A673 (cell line): Measurements from ENCODE around the gene CMBL. TPM values are rescaled to one million over a fixed set of nuclear protein-coding genes. Genes with fewer than 3 reads are reported as not detected.

ENCODE experiments used
- BruUV-seq: library from RNA; stranded (reverse); fragments of 400-500 nt; replicated peaks from 2 replicates; lab custom pipeline; 2021; lab: Mats Ljungman, UMichigan
- CTCF ChIA-PET: fragments of 300-600 bp; sonication (Branson Sonifier 250); formaldehyde crosslinking; loops from one replicate; lab custom pipeline; 2022; ENCODE audit warnings: antibody characterized with exemption; lab: Charles Lee
- POLR2A ChIA-PET: fragments of 300-600 bp; sonication (Branson Sonifier 250); formaldehyde crosslinking; loops from one replicate; lab custom pipeline; 2022; ENCODE audit warnings: antibody characterized with exemption; ENCODE audit not compliant: low non-redundant PET; lab: Charles Lee
- DNase-seq: peaks from one replicate; pipeline ENCODE4 v3.0.0-alpha.2; 2015; ENCODE audit warnings: low spot score
- H3K27ac ChIP-seq: fragments of 200-600 bp; sonication (generic); 2 replicates; pipeline ENCODE4 v1.5.1; 2016; ENCODE audit warnings: mixed run types, low read depth, mild to moderate bottlenecking, mixed read lengths, antibody characterized with exemption, low read length; ENCODE audit not compliant: poor library complexity, severe bottlenecking
- H3K27me3 ChIP-seq: fragments of 200-600 bp; sonication (generic); replicated peaks from 2 replicates; pipeline ENCODE4 v1.6.1; 2017; ENCODE audit warnings: mixed run types, low read depth, mild to moderate bottlenecking, mixed read lengths, antibody characterized with exemption, low read length; ENCODE audit not compliant: insufficient read depth, poor library complexity
- H3K36me3 ChIP-seq: fragments of 200-600 bp; sonication (generic); 2 replicates; pipeline ENCODE4 v1.6.1; 2016; ENCODE audit warnings: mixed run types, mild to moderate bottlenecking, mixed read lengths, antibody characterized with exemption, low read length; ENCODE audit not compliant: insufficient read depth, poor library complexity, severe bottlenecking
- H3K4me1 ChIP-seq: fragments of 200-600 bp; sonication (generic); 2 replicates; pipeline ENCODE4 v1.6.1; 2017; ENCODE audit warnings: mixed run types, mild to moderate bottlenecking, mixed read lengths, antibody characterized with exemption, low read length; ENCODE audit not compliant: insufficient read depth, poor library complexity, severe bottlenecking
- H3K4me3 ChIP-seq: fragments of 200-600 bp; sonication (generic); 2 replicates; pipeline ENCODE4 v1.5.1; 2016; ENCODE audit warnings: low read depth, mixed run types, mild to moderate bottlenecking, mixed read lengths, low read length; ENCODE audit not compliant: poor library complexity, severe bottlenecking
- H3K9me3 ChIP-seq: fragments of 200-600 bp; sonication (generic); 2 replicates; pipeline ENCODE4 v1.6.1; 2016; ENCODE audit warnings: mixed run types, low read depth, mild to moderate bottlenecking, mixed read lengths, antibody characterized with exemption, low read length; ENCODE audit not compliant: poor library complexity, severe bottlenecking
- CTCF ChIP-seq: fragments of 300-800, 200-600 bp; sonication (generic); conservative IDR thresholded peaks from 2 replicates; pipeline ENCODE4 v1.5.1; 2017; ENCODE audit warnings: low read depth, mild to moderate bottlenecking, antibody characterized with exemption, low read length, moderate library complexity, mixed read lengths
- EZH2 ChIP-seq: fragments of 200-600 bp; sonication (generic); IDR thresholded peaks from 2 replicates; pipeline ENCODE4 v1.6.1; 2017; ENCODE audit warnings: borderline replicate concordance, low read depth, mild to moderate bottlenecking, mixed read lengths, antibody characterized with exemption, low read length; ENCODE audit not compliant: poor library complexity, severe bottlenecking
- intact Hi-C: fragments of 100-400 bp; cut with micrococcal nuclease; formaldehyde crosslinking; loops from one replicate; pipeline ENCODE4 v1.10.0; 2022; ENCODE audit not compliant: unreplicated experiment
- total RNA-seq: library from RNA; stranded (reverse); gene quantifications from 2 replicates; pipeline ENCODE4 v1.2.3, GENCODE V29; 2021

CMBL gene
- total RNA-seq, 1 experiment from 2014 or later = 17.2 TPM

GRCh38 chr5:10332301-10332700 lies 24.6 kb upstream of the CMBL start:
- intact Hi-C loops = no loop called here
- no peak for DNase-seq

GRCh38 chr5:10331341-10331796 lies 23.7 kb upstream of the CMBL start:
- no peak overlapping the region for H3K27ac ChIP-seq

More at GRCh38 chr5:10332301-10332700, 24.6 kb upstream of the CMBL start:
- Histone ChIP-seq H3K4me3 (no peak overlapping the region), H3K27ac (no peak overlapping the region), H3K4me1 (peaks cover 8% of the 10 kb centered on the region), H3K36me3 (no peaks in the 10 kb centered on the region), H3K27me3 (no peaks in the 10 kb centered on the region), H3K9me3 (no peaks in the 10 kb centered on the region)
- POLR2A ChIA-PET = no interaction called here
- BruUV-seq = no TSS peak
- TF ChIP-seq CTCF (no peak), EZH2 (no peak)
- CTCF ChIA-PET = no interaction called here

GRCh38 chr5:10330511-10331230 lies 23.0 kb upstream of the CMBL start:
- H3K4me1 ChIP-seq = peaks cover 8% of the 10 kb centered on the region
- POLR2A ChIA-PET = no interaction called here
- intact Hi-C loops = no loop called here

More at GRCh38 chr5:10331341-10331796, 23.7 kb upstream of the CMBL start:
- Histone ChIP-seq H3K36me3 (no peaks in the 10 kb centered on the region), H3K27me3 (no peaks in the 10 kb centered on the region), H3K4me3 (no peak overlapping the region), H3K4me1 (peaks cover 8% of the 10 kb centered on the region), H3K9me3 (no peaks in the 10 kb centered on the region)
- no peak for DNase-seq
- no TSS peak for BruUV-seq
- TF ChIP-seq EZH2 (no peak), CTCF (no peak)
- ChIA-PET CTCF (no interaction called here), POLR2A (no interaction called here)
- intact Hi-C loops = no loop called here

More at GRCh38 chr5:10330511-10331230, 23.0 kb upstream of the CMBL start:
- BruUV-seq = no TSS peak
- Histone ChIP-seq H3K27ac (no peak overlapping the region), H3K36me3 (no peaks in the 10 kb centered on the region), H3K27me3 (no peaks in the 10 kb centered on the region), H3K9me3 (no peaks in the 10 kb centered on the region), H3K4me3 (no peak overlapping the region)
- TF ChIP-seq EZH2 (no peak), CTCF (no peak)
- CTCF ChIA-PET = no interaction called here
- no peak for DNase-seq
